ENCODE results near the gene IGLL5.

IGLL5 gene

GRCh38 chr22:22865311-22866072 is 22.1 kb upstream of the IGLL5 start:
- DNase-seq, result no peak

GRCh38 chr22:22866381-22867111 is 21.1 kb upstream of the IGLL5 start:
- no peak for DNase-seq

- no peak for DNase-seq
Measured at GRCh38 chr22:22867996-22868715, 19.5 kb upstream of the IGLL5 start.

DNA sequence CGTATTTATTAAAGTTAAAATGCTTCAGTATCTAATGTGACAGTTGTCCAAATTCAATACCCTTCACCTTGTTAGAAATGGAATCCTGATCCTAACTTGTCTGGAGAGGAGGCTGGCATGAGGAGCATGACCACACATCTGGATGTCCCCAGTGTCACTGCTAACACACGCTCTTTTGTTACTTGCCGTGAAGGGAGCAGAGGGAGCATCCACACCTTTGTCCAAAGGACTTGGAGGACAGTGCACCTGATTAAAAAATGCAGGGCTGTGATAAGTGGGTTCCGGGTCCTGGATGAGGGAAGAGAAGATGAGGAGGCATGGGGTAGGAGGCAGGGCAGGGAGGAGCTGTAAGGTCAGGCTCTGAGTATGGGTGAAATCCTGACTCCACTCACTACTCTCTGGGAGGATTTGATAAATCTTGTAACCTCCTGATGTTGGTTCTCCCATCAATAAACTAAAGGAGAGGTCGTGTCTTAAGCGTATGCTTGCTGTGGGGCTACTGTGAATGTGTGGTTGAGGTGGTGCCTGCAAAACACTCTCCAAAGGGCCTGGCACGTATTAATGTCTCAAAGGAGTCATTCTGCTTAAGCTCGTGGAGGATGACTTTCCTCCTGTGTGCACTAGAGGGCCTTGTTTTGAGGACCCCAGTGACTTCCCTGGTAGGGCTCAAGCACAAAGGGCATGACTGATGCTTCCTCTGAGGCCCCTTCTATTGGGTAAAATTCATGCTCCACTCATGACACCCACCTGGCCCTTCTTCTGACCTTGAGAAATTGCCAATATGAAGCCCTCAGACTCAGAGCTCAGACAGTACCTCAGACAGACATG is 16.8 kb upstream of the IGLL5 start:
- no peak for DNase-seq

GRCh38 chr22:22871536-22872278 is 15.9 kb upstream of the IGLL5 start:
- DNase-seq, result no peak

- DNase-seq, result peak; percentile 13
Measured at GRCh38 chr22:22872722-22873708, 14.6 kb upstream of the IGLL5 start.

GRCh38 chr22:22877523-22878210 is 9.9 kb upstream of the IGLL5 start:
- peak; percentile 89 for DNase-seq

DNA sequence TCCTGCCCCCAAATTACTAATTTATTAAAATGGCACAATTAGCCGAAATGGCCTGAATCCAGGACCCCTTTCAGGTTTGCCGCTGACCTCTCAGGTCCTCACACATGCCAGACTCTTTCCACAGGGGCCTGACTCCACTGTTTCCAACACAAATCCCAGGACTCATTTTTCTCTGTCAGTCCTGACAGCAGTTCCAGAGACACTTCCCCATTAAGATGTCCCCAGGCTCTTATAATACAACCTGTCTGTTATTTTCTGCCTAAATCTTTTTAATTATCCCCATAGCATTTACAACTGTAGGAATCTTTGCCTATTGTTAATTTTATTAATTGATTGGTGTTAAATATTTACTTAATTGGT is 9.4 kb upstream of the IGLL5 start:
- no peak for DNase-seq

DNA sequence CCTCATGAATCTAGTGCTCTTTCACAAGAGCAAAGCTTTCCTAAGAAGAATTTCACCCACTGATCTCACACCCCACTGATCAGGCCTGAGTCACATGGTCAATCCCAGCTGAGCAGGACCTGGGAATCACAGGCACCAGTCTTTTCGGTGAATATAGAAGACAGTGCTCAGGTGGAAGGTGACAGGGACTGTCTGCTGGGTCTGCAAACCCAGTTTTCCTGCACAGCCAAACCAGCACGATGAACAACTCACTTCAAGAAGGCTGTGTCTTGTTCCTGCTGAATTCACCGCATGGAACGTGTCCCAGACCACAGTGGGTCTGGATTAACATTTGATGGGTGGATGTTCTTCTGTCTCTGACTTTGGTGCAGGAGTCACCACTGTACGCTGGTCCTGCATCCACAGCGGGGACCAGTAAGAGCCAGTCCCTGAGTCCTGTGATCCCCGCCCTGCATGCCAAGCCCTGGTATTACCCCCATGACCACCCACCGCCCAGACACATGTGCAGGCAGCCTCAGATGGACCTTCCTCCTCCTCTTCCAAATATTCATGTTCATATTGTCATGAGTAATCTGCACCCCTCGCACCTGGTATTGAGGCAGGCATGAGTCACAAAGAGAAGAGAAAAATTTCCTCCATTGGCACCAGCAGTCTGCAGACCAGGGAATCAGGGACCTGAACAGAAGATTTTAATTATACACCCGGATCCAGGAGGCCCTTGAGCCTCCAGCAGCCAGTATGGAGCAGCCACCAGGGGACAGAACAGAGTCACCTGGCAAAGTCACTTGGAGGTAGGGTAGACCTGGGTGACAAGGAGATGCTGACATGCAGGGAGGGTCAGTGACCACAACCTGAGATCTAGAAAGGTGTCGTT is 8.6 kb upstream of the IGLL5 start:
- peak; percentile 47 for DNase-seq

- DNase-seq, result no peak
Measured at GRCh38 chr22:22879675-22880155, 7.9 kb upstream of the IGLL5 start.

- DNase-seq, result no peak
Measured at GRCh38 chr22:22880645-22881044, 7.0 kb upstream of the IGLL5 start.

GRCh38 chr22:22881116-22882000 is 6.3 kb upstream of the IGLL5 start:
- DNase-seq, result no peak

DNA sequence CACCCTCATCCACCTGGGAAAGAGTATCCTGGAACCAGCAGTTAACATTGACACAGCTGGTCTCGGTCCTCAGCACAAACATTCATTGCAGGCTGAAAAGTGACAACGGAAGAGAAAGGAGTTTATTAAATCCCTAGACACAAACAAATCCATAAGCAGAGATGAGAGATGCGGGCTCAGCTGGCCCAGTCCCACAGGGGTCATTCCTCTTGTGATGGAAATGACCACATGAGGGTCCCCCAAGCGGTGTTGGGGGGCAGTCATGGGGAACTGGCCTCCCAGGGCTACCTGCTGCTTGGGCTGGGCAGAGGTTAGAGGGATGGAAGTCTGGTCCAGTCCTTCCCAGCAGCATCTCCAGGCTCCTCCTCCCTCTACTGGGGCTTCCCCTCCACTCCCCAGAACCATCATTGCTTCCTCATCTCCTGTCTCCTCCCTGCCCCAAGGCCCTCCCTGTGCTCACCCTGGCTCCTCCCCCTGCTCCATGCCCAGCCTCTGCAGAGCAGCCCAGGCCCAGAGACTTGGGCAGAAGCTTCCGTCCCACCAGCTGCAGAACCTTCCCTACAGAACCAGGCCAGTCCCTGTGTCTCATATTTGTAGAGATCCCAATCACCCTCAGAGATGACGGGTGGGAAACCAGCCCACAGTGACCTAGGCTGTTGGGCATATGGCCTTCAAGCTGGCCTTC is 5.4 kb upstream of the IGLL5 start:
- peak; percentile 49 for DNase-seq

- peak; percentile 36 for DNase-seq
Measured at GRCh38 chr22:22883090-22883727, 4.4 kb upstream of the IGLL5 start.

DNA sequence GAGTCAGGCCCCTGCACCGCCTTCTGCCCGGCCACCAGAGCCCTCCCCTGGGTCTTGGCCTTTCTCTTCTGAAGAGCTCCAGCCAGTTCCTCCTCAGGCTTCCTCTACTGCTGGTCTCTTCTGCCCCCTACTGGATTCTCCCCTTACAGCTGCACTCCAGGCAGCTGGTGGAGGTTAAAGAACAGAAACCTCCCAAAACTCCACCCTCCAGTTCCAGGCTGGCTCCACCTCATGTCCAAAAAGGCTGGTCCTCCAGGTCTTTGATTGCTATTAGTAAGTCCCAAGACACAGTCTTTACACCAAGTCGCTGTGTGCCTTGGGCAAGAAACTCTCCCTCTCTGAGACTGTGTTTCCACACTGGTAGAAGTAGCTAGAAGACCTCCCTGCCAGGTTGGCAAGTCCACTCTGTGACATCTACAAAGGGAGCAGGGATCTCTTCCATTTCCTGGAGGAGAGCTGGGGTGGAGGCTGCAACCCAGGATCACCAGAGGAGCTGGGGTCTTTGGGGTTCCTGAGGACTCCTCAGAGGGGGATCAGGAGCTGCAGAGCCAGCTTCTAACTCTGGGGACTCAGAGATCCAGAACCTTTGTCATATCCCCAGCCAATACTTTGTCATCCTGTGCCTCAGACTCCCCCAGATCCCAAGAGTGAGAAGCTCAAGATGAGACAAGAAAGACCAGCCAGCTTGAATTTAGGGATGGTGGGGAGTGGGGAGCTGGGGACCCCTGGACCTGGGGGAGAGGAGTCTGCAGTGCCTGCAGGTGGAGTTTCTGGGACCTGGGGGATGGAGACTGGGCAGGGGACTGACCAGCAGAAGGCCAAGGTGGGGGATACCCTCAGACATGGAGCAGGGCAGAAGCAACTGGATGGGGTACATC is 3.4 kb upstream of the IGLL5 start:
- peak; percentile 66 for DNase-seq
